MM.1S (cell line): ENCODE measurements around the gene E2F2.

Source experiments
- CTCF ChIP-seq: fragments of 300-600 bp; sonication (generic); IDR thresholded peaks from 2 replicates; pipeline ENCODE4 v1.5.1; 2016; ENCODE audit warnings: antibody characterized with exemption, low read length, mixed read lengths
- EZH2phosphoT487 ChIP-seq: fragments of 300-600 bp; sonication (generic); IDR thresholded peaks from 2 replicates; pipeline ENCODE4 v1.6.1; 2018; ENCODE audit warnings: antibody characterized with exemption, low read length

DNA sequence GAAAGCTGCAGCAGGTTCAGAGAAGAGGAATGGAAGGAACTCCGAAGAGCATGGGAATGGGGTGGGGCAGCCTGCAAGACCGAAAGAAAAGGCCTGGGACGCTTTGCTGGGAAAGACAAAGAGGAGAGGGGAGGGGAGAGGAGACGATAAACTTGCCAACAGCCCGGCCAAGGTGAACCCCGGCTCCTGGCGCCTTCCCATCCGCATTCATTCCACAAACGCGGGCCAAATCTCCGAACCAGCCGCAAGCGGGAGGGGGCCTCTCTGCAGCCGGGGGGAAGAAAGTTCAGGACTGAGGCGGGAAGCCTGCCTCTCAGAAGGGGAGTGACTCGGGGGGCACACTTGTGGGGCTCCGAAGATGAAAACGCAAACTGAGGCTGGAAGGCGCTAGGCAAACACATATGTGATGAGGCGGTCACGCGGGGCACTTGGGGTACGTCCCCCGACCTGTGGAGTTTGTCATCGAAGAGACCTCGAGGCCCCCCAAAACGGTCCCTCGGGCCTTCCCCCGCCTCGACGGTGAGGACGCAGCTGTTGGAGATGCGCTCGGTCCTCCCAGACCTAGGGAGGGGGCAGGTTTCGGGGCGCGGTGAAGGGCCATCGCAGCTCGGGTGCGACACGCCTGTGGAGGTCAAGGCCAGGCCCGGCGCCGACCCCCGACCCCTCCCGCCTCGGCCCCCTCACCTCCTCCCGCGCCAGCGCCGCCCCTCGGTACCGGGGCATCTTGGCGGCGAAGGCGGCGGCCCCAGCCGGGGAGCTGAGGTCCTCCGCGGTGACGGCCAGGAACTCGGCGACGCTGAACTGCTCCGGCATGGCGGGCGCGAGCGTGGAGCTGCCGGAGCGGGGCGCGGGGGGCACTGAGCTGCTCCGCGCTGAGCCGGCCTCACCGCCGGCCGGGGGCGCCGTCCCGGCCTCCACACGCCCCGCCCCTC, 47.4 kb downstream of the E2F2 start, which contains the start of gene ASAP3:
- TF ChIP-seq EZH2phosphoT487 (no peak), CTCF (no peak)
